HG03025 (cell line): ENCODE data around the gene ARHGEF1.
A peak's percentile ranks its signal among the peaks of the same experiment; 100 is the strongest.

Source experiments
- ATAC-seq: cut with Tn5 transposase; IDR thresholded peaks from one replicate; pipeline ENCODE4 v1.9.1; 2021; ENCODE audit warnings: mild to moderate bottlenecking, moderate library complexity; ENCODE audit not compliant: unreplicated experiment, low FRiP score

Gene ARHGEF1, protein sequence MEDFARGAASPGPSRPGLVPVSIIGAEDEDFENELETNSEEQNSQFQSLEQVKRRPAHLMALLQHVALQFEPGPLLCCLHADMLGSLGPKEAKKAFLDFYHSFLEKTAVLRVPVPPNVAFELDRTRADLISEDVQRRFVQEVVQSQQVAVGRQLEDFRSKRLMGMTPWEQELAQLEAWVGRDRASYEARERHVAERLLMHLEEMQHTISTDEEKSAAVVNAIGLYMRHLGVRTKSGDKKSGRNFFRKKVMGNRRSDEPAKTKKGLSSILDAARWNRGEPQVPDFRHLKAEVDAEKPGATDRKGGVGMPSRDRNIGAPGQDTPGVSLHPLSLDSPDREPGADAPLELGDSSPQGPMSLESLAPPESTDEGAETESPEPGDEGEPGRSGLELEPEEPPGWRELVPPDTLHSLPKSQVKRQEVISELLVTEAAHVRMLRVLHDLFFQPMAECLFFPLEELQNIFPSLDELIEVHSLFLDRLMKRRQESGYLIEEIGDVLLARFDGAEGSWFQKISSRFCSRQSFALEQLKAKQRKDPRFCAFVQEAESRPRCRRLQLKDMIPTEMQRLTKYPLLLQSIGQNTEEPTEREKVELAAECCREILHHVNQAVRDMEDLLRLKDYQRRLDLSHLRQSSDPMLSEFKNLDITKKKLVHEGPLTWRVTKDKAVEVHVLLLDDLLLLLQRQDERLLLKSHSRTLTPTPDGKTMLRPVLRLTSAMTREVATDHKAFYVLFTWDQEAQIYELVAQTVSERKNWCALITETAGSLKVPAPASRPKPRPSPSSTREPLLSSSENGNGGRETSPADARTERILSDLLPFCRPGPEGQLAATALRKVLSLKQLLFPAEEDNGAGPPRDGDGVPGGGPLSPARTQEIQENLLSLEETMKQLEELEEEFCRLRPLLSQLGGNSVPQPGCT

DNA sequence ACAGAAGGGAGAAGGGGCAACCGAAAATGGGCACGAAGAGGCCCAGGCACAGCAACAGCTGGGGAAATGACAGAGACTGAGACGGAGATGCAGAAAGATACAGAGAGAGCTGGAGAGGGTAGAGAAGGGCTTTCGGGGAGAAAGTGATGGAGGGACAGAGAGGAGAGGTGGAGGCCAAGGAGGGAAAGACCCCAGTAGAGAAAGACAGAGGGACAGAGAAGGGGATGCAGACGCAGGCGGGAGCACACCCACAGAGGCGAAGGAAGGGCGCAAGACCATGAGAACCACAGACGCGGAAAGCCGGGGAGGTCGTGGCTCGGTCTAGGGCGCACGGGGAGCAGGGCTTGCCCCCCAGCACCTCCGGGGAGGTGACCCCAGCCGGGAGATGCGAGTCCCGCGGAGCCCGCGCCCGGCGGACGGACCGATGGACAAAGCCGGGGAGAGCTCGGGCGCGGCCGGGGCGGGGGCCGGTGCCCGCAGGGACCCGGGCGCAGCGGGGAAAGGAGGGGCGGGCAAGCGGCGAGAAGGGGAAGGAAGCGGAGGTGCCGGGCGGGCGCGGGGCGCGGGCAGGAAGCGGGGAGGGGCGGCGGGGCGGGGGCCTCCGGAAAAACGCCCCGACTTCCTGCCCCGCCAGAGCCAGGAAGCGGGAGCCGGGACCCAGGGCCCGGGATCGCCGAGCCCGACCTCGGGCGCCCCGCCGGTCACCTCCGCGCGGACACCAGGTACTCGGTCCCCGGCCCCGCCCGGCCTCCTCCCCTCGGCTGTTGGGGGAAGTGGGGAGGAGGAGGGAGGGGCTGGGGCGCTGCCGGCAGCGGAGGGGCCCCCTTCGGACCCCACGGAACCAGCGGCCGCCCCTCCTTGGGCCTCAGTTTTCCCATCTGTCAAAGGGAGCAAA is at the start of gene ARHGEF1:
Gene ARHGEF1 (plus strand): TSS at position 617 of the 895 bp plus-strand sequence. CDS start 4,899 bp downstream, outside the sequence.
- no peak for ATAC-seq

DNA sequence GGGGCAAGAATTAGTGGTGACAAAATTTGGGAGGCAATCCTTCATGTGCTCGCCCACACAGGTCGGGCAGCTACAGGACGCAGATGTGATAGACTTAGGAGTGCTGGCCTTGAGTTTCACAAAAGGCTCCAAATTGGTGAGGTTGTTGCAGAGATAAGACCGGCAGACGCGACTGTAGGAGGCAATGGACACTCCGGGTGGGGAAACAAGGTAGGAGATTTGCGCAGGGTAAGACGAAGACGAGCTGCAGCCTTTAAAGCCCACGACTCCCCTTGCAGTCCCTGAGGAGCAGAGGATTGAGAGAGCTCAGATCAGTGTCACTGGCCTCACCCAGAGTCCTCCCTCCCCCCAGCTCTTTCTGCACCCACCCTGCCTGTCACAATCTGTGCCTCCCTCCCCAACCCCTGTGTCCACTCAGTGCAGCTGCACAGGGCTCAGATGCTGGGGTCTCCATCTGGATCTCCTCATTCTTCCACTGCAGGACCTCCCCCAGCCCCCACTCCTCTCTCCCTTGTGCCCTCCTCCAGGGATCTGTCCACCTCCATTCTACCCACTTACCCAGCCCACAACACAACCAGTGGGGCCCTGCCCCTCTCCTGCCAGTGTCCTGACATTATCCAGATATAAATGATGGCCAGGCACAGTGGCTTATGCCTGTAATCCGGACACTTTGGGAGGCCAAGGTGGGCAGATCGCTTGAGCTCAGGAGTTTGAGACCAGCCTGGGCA is 44.8 kb upstream of the ARHGEF1 start:
- ATAC-seq: no peak

DNA sequence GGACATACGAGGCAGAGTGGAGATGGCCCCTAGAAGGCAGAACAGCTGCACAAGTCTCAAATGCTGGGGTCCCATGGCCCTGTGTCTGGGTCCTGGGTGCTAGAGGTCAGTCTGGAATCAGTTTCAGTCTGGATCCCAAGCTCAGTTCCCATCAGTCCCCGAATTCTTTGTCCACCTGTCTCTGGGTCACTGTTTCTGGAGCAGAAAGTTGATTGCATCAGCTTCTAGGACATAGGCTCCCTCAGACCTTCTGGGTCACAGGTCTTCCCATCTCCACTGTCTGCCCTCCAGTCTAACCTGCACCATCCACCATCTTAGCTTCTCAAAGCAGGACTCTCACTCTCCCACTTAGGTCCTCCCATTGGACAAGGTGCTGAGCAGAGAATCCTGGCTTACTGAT is 43.8 kb upstream of the ARHGEF1 start:
- no peak for ATAC-seq

DNA sequence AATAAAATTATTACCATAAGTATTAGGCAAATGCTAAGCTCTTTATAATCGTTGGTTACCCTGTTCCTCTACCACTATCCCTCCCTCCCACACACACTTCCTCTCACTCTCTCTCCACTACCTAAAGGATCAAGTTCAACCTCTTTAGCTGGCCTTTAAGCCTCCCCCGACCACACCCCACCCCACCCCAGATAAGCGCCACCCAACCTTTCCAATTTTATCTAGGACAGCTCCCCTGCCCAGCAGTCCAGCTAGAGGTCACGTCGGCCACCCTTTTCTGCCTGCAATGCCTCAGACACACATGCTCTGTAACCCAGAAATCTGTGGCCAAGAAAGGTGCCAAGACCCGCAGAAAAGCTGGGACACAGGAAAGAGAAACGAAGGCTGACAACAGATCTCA is 39.6 kb upstream of the ARHGEF1 start:
- no peak for ATAC-seq

DNA sequence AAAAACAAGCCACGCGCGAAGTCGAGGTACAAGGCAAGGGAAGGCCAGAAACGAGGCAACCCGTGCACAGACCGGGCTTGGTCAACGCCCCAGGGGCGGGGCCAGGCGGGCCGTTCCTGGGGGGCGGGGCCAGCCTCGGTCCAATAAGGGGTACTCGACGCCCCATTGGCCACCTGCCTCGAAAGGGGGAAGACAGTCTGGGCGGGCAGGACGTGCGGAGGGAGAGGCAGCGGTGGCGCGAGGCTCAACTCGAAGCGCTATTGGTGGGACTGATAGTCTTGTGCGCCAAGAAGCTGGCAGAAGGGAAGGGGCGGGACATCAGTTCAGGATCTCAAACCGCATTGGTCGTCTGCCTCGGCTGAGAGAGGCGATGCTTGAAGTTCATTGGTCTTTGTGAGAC is 38.4 kb upstream of the ARHGEF1 start, which contains the start of gene LYPD4:
Gene LYPD4 (minus strand): TSS at position 83 of the 400 bp plus-strand sequence. CDS start 5,398 bp downstream, outside the sequence.
- no peak for ATAC-seq

DNA sequence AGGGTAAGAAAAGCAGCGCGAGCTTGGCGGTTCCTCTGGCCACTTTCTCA is 38.2 kb upstream of the ARHGEF1 start, which contains the start of gene DMRTC2:
Gene DMRTC2 (plus strand): TSS at position 42 of the 50 bp plus-strand sequence. CDS start 2,387 bp downstream, outside the sequence.
- ATAC-seq: no peak

DNA sequence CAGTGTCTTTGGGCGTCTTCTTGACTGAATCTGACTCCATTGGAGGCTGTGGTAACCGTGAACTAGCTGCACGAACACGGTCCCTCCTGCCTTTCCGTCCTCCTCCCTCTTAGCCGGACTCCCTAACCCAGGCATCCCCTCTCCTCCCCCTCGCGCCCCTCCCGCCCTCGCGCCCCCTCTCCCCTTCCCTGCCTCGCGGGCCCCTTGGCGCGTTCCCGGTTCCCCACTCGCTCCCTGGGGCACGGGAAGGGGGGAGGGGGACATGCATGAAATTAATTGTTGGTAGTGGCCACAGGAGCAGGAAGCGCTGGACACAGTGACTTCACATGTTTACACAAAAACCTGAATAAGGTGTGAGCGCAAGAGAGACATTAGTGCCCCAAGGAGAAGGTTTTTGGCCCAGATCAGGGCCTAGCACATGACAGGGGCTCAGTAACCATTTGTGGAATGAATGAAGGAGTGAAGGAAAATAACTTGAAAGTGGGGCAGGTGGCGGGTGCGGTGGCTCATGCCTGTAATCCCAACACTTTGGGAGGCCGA is 37.9 kb upstream of the ARHGEF1 start:
- ATAC-seq: no peak

DNA sequence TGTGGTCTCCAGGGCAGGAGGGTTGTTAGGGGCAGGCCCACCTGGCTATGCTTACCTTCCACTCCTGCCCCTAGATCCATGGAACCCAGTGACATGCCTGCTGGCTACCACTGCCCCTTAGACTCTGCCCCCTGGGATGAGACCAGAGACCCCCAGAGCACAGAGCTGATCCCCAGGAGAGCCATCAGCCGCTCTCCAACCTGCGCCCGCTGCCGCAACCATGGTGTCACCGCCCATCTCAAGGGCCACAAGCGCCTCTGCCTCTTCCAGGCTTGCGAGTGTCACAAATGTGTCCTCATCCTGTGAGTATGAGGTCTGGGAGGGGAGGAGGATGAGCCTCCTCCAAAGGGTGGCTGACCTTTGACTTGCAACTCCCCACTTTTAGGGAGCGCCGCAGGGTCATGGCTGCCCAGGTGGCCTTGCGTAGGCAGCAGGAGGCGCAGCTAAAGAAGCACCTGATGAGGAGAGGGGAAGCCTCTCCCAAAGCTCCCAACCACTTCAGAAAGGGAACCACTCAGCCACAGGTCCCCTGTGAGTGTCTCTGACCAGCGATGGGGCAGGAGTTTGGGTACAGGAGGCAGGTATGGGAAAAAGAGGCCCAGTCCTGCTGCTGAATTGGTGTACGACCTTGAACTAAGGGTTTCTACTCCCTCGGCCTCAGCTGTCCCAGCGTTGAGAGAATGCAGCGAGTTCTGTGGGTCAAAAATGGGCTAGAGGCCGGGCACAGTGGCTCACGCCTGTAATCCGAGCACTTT is 35.5 kb upstream of the ARHGEF1 start:
- ATAC-seq: no peak

DNA sequence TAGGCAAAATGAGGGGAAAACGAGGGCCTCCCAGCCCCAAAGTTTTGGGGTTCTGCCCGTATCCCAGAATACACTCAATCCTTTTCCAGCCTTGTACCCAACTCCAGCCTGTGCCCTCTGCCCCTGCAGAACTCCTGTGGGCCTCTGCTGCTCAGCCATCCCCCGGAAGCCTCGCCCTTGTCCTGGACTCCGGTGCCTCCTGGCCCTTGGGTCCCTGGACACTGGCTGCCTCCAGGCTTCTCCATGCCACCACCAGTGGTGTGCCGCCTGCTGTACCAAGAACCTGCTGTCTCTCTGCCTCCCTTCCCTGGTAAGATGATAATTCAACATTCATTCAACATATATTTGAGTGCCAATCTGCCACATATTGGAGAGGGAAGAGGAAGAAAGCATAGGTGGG is 34.3 kb upstream of the ARHGEF1 start:
- no peak for ATAC-seq

DNA sequence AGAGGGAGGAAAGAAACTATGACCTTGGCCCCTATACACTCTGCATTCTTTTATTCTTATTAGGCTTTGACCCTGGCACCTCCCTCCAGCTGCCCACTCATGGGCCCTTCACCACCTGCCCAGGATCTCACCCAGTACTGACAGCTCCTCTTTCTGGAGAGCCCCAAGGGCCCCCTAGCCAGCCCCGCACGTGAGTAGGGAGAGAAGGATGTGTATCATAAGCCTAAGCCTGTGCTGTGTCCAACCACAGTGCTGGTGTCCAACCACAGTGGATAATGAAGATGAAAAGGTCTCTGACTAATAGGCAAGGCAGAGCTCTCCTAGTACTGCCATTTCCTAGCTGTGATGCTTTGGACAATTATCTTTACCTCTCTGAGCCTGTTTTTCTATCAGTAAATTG is 33.9 kb upstream of the ARHGEF1 start:
- ATAC-seq: no peak

DNA sequence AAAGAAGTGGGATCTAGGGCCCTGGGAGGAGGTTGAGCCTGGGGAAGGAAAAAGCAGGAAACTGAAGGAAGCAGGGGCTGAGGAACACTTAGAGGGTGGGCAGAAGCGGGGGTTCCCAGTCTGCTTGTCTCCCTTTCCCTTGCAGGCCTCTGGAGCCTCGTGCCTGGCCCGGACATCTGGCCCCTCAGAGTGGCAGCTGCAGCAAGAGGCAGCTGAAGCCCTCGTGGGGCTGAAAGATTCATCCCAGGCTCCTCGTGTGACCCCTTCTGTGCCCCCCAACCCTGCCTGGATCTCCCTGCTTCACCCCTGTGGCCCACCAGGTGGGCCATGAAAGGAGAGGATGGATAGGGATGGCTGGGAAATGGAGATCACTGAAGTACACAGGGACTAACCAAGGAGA is 32.6 kb upstream of the ARHGEF1 start:
- ATAC-seq: no peak

DNA sequence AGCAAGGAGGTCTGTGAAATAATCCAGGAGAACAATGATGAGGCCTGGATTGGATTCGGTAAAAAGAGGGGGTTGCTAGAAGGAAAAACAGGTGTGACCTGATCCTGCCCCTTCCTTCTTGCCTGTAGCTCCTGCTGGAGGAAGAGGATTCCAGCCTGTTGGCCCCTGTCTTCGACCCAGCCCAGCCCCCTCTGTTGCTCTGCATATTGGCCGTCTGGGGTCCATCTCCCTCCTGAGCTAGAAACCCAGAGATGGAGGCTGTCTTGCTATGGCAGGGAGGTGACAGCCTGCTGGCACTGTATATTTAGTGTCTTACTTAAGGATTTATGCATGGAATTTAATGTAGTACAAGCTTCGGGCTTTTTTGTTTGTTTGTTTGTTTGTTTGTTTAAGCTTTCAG is 31.5 kb upstream of the ARHGEF1 start:
- no peak for ATAC-seq

DNA sequence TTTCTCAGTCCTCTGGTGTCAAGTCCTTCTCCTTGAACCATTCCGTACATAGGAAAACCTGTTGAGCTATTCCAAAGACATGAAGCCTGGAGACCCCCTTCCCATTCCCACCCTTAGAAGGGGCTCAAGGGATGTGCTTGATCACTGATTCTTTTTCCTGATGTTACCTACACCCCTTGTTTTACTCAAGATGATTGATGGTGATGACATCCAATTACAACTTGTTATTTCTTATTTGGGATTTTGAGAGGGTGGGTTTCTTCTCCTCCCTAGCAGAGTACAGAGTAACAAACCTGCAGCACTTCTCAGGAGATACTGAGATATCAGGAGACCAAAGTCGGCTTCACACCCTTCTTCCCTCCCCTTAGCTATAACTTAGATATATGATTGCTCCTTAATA is 29.6 kb upstream of the ARHGEF1 start:
- no peak for ATAC-seq

DNA sequence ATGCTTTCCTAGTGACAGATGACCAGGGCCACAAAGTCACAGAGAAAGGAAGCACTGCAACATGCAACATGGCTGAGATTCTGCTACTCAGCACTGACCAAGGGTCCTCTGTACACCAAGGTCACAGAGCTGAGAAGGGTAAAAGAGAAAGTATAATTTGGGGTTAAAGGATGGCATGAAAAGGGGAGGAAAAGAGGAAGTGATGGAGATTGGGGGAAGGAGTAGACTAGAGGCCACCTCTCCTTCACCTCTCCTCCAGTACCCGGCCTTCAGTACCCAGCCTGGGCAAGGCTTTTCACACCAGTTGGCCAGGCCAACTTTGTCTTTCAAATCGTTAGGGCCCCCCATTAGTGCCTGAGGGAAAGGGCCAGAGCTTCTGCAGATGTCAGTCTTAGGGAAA is 29.2 kb upstream of the ARHGEF1 start:
- ATAC-seq: no peak

DNA sequence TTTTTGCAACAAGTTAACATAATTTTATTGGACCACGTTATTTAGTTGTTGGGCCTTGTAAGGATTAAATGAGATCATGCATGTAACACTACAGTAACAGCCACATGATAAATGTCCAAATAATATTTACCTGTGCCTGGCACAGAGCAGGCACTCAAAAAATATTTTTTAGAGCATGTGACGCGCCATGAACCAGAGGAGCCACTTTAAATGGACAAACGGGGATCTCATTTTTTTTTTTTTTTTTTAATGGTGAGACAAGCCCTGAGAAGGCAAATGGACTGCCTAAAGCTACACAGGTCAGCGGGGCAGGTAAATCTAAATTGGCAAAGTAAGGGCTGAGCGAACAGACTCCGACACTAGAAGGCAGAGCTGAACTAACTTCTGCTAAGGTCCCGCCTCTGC is 23.8 kb upstream of the ARHGEF1 start:
- ATAC-seq: no peak

DNA sequence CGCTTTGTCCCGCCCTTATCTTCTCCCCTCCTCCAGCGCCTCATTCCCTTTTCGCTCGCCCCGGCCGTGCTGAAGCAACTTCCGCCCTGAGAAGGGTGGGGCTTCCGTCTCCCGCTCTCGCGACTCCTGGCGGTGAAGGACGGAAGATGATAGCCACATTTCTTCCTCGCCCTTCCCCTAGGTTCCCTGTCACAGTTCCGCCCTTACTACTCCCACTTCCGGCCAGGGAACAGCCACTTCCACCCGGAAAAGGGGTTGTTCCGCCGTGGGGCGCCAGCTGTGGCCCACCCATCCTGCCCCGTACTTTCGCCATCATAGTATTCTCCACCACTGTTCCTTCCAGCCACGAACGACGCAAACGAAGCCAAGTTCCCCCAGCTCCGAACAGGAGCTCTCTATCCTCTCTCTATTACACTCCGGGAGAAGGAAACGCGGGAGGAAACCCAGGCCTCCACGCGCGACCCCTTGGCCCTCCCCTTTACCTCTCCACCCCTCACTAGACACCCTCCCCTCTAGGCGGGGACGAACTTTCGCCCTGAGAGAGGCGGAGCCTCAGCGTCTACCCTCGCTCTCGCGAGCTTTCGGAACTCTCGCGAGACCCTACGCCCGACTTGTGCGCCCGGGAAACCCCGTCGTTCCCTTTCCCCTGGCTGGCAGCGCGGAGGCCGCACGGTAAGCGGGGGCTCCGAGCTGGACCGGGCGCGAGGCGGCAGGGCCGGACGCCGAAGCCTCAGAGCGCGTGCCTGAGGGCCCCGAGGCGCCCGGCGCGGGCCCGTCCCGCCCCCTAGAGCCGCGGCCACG is 23.2 kb upstream of the ARHGEF1 start, which contains the start of gene RPS19:
Gene RPS19 (plus strand): TSS at position 638 of the 801 bp plus-strand sequence. CDS start 520 bp downstream, outside the sequence.
- ATAC-seq: peak; percentile 76

DNA sequence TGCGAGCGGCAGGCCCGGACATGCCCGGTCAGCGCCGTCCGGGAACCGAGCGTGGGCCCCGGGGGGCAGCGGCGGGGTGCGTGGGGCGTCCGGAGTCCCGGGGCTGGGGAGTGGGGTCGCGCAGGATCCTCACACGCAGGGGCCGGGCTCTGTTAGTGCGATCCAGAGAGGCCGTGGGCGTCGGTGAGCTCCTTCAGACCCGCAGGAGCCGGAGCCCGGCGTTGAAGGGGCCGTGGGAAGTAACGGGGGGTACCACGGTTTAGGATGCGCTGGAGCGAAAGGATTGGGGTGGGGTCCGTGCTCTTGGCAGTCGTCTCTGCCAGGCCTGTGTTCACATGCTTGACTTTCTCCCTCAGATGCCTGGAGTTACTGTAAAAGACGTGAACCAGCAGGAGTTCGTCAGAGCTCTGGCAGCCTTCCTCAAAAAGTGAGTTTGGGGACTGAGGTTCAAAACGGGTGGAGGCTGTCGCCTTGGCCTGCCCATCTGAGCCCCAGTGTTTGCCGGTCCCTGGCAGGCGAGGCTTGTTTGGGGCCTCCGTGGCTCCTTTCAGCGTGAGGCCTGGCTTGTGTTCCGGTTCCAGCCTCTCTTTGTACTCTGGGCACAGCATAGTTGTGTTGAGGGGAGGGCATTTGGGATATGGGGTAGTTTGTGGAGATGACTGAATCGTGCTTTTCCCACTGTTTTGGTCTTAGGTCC is 22.4 kb upstream of the ARHGEF1 start:
- no peak for ATAC-seq
